ENCODE measurements around the gene ATOH8. TPM values are rescaled to one million over a fixed set of nuclear protein-coding genes. Genes with fewer than 3 reads are reported as not detected.

The ATOH8 gene
- total RNA-seq, 2 donors from 2014 or later = 78.4 to 207 TPM

- no peaks in the 10 kb centered on the region for H3K9me3 ChIP-seq
- no peaks in the 10 kb centered on the region for H3K27me3 ChIP-seq (replicated peaks; ENCODE audit: insufficient read depth)
- H3K4me1 ChIP-seq (ENCODE audit: control insufficient read depth in 1 of 2, low read depth in 2 of 2) = peaks cover 64 to 97% of the 10 kb centered on the region in 2 donors
- peaks cover 9% of the 10 kb centered on the region for H3K36me3 ChIP-seq
- H3K4me3 ChIP-seq = peak overlapping the region; percentile 64
- H3K27ac ChIP-seq = peak overlapping the region; percentile 86 to 93
- ATAC-seq (ENCODE audit: insufficient number of reproducible peaks, low FRiP score, low read depth) (no peak), DNase-seq (ENCODE audit: low spot score) (no peak)
- TF ChIP-seq, protein P1, sequence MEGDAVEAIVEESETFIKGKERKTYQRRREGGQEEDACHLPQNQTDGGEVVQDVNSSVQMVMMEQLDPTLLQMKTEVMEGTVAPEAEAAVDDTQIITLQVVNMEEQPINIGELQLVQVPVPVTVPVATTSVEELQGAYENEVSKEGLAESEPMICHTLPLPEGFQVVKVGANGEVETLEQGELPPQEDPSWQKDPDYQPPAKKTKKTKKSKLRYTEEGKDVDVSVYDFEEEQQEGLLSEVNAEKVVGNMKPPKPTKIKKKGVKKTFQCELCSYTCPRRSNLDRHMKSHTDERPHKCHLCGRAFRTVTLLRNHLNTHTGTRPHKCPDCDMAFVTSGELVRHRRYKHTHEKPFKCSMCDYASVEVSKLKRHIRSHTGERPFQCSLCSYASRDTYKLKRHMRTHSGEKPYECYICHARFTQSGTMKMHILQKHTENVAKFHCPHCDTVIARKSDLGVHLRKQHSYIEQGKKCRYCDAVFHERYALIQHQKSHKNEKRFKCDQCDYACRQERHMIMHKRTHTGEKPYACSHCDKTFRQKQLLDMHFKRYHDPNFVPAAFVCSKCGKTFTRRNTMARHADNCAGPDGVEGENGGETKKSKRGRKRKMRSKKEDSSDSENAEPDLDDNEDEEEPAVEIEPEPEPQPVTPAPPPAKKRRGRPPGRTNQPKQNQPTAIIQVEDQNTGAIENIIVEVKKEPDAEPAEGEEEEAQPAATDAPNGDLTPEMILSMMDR (IDR thresholded peaks at IDR 0.05) = no peak
These were observed 19.2 kb downstream of the ATOH8 start for GRCh38 chr2:85772841-85773491.

GRCh38 chr2:85773692-85774091 is 19.9 kb downstream of the ATOH8 start:
- H3K4me3 ChIP-seq = peak overlapping the region; percentile 64
- peaks cover 57 to 97% of the 10 kb centered on the region in 2 donors for H3K4me1 ChIP-seq (ENCODE audit: control insufficient read depth in 1 of 2, low read depth in 2 of 2)
- no peaks in the 10 kb centered on the region for H3K27me3 ChIP-seq (replicated peaks; ENCODE audit: insufficient read depth)
- ATAC-seq (ENCODE audit: insufficient number of reproducible peaks, low FRiP score, low read depth) (no peak), DNase-seq (ENCODE audit: low spot score) (no peak)
- peaks cover 5% of the 10 kb centered on the region for H3K36me3 ChIP-seq
- H3K27ac ChIP-seq = peak overlapping the region; percentile 86 to 93
- H3K9me3 ChIP-seq = no peaks in the 10 kb centered on the region
- TF ChIP-seq, protein P1 (IDR thresholded peaks at IDR 0.05) = no peak

- ATAC-seq (ENCODE audit: insufficient number of reproducible peaks, low FRiP score, low read depth) (no peak), DNase-seq (ENCODE audit: low spot score) (no peak)
- H3K27ac ChIP-seq = peak overlapping the region; percentile 86 to 93
These were observed 20.6 kb downstream of the ATOH8 start for GRCh38 chr2:85774126-85774978.

DNA sequence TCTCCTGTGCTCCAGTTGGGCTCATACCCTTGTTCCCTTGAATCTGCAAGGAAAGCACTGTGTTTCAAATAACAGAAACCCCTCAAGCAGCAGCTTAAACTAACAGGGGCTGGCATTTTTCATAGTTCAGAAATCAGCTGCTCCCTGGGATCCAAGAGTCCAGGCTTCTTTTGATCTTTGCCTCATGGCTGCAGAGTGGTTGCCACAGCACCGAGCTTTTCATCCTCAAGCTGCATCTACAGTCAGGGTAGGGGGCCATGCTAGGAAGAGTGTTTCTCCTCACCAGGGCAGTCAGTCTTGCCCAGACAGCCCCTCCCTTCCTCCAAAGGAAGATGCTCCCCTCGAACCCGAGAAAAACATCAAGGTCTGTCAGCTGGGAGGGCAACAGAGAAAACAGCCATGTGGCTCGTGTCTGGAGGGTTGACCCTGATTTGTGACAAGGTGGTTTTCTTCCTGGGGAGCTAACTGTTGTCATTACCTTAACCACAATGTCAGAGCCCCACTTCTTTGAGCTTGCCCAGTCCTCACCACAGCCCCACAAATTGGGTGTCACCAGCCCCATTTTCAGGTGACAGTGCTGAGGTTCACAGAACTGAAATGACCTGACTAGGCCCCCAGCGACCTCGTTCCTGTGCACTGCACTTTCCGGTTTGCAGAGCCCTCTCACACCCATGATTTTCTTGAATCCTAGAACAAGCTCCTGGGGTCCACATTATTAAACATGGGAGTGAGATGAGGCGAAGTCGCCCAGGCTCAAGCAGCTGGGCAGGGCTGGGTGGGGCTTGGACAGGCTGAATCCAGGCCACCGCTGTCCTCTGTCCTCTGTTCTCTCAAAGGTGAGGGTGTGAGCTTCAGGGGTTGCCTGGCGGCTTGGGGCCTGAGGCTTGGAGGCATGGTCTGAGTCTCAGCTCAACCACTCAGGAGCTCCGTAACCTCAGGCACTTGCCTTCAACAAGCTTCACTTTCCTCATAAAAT is 21.9 kb downstream of the ATOH8 start:
- ATAC-seq (ENCODE audit: insufficient number of reproducible peaks, low FRiP score, low read depth) (no peak), DNase-seq (ENCODE audit: low spot score) (no peak)
- Histone ChIP-seq H3K4me3 (no peak overlapping the region), H3K27me3 (replicated peaks; ENCODE audit: insufficient read depth) (no peaks in the 10 kb centered on the region), H3K36me3 (peaks cover 5% of the 10 kb centered on the region), H3K27ac (peak overlapping the region; percentile 86 to 93), H3K4me1 (ENCODE audit: control insufficient read depth in 1 of 2, low read depth in 2 of 2) (peaks cover 54 to 97% of the 10 kb centered on the region in 2 donors), H3K9me3 (no peaks in the 10 kb centered on the region)
- TF ChIP-seq, protein P1 (IDR thresholded peaks at IDR 0.05) = no peak

More at GRCh38 chr2:85774126-85774978, 20.6 kb downstream of the ATOH8 start:
- Histone ChIP-seq H3K9me3 (no peaks in the 10 kb centered on the region), H3K36me3 (peaks cover 5% of the 10 kb centered on the region), H3K27me3 (replicated peaks; ENCODE audit: insufficient read depth) (no peaks in the 10 kb centered on the region), H3K4me1 (ENCODE audit: control insufficient read depth in 1 of 2, low read depth in 2 of 2) (peaks cover 55 to 97% of the 10 kb centered on the region in 2 donors), H3K4me3 (no peak overlapping the region)
- TF ChIP-seq, protein P1 (IDR thresholded peaks at IDR 0.05) = no peak
